Hepatocyte (in vitro differentiated cells): ENCODE results near the gene ADAMTS2.

Experiments
- CTCF ChIP-seq: fragments of 200-600 bp; sonication (generic); IDR thresholded peaks from 2 replicates; pipeline ENCODE4 v1.5.1; 2016; ENCODE audit warnings: antibody characterized with exemption, mild to moderate bottlenecking; ENCODE audit not compliant: poor library complexity
- EZH2 ChIP-seq: fragments of 200-600 bp; sonication (generic); IDR thresholded peaks from 2 replicates; pipeline ENCODE4 v1.6.1; 2016; ENCODE audit warnings: antibody characterized with exemption, mild to moderate bottlenecking, borderline replicate concordance

- TF ChIP-seq CTCF (no peak), EZH2 (no peak)
Measured at GRCh38 chr5:179185941-179186411, 159.3 kb downstream of the ADAMTS2 start.
